ENCODE results near the gene LYRM4.

The LYRM4 gene

DNA sequence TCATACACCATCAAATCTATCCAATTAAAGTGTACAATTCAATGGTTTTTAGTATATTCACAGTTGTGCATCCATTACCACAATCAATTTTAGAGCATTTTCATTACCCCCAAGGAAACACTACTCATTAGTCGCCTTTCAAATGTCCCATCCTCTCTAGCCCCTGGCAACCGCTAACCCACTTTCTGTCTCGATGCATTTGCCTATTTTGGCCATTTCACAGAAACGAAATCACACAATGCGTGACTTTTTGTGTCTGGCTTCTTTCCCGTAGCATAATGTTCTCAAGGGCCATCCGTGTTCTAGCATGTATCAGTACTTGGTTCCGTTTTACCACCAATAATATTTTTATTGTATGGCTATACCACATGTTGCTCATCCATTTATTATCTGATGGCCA is 123.9 kb downstream of the LYRM4 start:
- no peak overlapping the region for H3K27ac ChIP-seq (ENCODE audit: extremely low read depth, low read depth, low read length)
- no peak overlapping the region for H3K4me3 ChIP-seq (ENCODE audit: low read depth, low read length)
- POLR2A ChIA-PET: no interaction called here
- no peaks in the 10 kb centered on the region for H3K4me1 ChIP-seq (ENCODE audit: control insufficient read depth, insufficient read depth, low read length)
- TF ChIP-seq PRDM1 (tag by site-specific recombination; IDR thresholded peaks at IDR 0.05): no peak
- TF ChIP-seq ZBTB20 (tag by site-specific recombination; IDR thresholded peaks at IDR 0.05): no peak
- no peak for TF ChIP-seq RBAK (tag by site-specific recombination; IDR thresholded peaks at IDR 0.05)
- TF ChIP-seq ZNF501 (tag by site-specific recombination; IDR thresholded peaks at IDR 0.05): no peak
- TF ChIP-seq HOXC10 (CRISPR knock-in tag; IDR thresholded peaks at IDR 0.05): no peak
- TF ChIP-seq ZNF248 (tag by site-specific recombination; IDR thresholded peaks at IDR 0.05): no peak
- no peak for TF ChIP-seq ZNF335 (tag by site-specific recombination; conservative IDR thresholded peaks at IDR 0.05)
- no peak for TF ChIP-seq INSM2 (tag by site-specific recombination; IDR thresholded peaks at IDR 0.05)
- TF ChIP-seq ZNF423 (tag by site-specific recombination; IDR thresholded peaks at IDR 0.05): no peak
- CTCF ChIA-PET: interaction anchor here (0.8 to 1.4 kb wide), 4 partner anchors 12 to 106 kb away, joined by 3 to 4 read pairs (median 4); no protein-coding TSS in a partner anchor
- no peaks in the 10 kb centered on the region for H3K9me3 ChIP-seq (ENCODE audit: control insufficient read depth, insufficient read depth, low read depth, low read length)
- H3K36me3 ChIP-seq (ENCODE audit: control insufficient read depth in 2 of 2, insufficient read depth in 1 of 2, low read length in 2 of 2): no peaks in the 10 kb centered on the region; a peak in 1 of 3 replicates

DNA sequence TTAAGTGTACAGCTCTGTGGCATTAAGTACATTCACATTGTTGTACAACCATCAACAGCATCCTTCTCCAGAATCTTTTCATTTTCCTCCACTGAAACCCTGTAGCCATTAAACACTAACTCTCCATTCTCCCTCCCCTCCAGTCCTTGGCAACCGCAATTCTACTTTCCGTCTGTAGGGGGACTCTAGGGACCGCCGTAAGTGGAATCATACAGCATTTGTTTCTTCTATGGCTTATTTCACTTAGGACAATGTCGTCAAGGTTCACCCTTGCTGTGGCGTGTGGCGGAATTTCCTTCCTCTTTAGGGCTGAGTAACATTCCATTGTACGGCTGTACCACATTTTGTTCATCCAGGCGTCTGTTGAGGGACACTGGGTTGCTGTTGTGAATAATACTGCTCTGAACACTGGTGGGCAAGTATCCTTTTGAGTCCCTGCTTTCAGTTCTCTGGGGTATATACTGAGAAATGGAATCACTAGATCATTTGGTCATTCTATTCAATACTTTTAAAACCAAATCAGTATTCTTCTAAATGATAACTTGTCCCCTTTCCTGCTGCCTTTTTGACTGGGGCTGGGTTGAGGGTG is 124.9 kb downstream of the LYRM4 start:
- no peak for TF ChIP-seq ZNF529 (tag by site-specific recombination; IDR thresholded peaks at IDR 0.05; ENCODE audit: insufficient replicate concordance)
- TF ChIP-seq, protein P1, sequence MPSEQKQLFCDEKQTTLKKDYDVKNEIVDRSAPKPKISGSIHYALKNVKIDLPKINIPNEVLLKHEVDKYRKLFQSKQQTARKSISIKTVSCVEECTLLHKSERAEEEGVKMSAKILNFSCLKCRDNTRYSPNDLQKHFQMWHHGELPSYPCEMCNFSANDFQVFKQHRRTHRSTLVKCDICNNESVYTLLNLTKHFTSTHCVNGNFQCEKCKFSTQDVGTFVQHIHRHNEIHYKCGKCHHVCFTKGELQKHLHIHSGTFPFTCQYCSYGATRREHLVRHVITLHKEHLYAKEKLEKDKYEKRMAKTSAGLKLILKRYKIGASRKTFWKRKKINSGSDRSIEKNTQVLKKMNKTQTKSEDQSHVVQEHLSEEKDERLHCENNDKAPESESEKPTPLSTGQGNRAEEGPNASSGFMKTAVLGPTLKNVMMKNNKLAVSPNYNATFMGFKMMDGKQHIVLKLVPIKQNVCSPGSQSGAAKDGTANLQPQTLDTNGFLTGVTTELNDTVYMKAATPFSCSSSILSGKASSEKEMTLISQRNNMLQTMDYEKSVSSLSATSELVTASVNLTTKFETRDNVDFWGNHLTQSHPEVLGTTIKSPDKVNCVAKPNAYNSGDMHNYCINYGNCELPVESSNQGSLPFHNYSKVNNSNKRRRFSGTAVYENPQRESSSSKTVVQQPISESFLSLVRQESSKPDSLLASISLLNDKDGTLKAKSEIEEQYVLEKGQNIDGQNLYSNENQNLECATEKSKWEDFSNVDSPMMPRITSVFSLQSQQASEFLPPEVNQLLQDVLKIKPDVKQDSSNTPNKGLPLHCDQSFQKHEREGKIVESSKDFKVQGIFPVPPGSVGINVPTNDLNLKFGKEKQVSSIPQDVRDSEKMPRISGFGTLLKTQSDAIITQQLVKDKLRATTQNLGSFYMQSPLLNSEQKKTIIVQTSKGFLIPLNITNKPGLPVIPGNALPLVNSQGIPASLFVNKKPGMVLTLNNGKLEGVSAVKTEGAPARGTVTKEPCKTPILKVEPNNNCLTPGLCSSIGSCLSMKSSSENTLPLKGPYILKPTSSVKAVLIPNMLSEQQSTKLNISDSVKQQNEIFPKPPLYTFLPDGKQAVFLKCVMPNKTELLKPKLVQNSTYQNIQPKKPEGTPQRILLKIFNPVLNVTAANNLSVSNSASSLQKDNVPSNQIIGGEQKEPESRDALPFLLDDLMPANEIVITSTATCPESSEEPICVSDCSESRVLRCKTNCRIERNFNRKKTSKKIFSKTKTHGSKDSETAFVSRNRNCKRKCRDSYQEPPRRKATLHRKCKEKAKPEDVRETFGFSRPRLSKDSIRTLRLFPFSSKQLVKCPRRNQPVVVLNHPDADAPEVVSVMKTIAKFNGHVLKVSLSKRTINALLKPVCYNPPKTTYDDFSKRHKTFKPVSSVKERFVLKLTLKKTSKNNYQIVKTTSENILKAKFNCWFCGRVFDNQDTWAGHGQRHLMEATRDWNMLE (tag by site-specific recombination; conservative IDR thresholded peaks at IDR 0.05; ENCODE audit: low read depth): no peak
- no peak for TF ChIP-seq ZNF837 (tag by site-specific recombination; IDR thresholded peaks at IDR 0.05)
- TF ChIP-seq PRDM1 (tag by site-specific recombination; IDR thresholded peaks at IDR 0.05): peak; percentile 23; the same call in 1 of the 2 replicates
- TF ChIP-seq PATZ1 (tag by site-specific recombination; IDR thresholded peaks at IDR 0.05): no peak
- ChIA-PET POLR2A (no interaction called here), CTCF (interaction anchor here (0.6 to 1.4 kb wide), 4 partner anchors 8 to 165 kb away, joined by 3 to 5 read pairs (median 4); no protein-coding TSS in a partner anchor)
- no peaks in the 10 kb centered on the region; a peak in 1 of 3 replicates for H3K36me3 ChIP-seq (ENCODE audit: control insufficient read depth in 2 of 2, insufficient read depth in 1 of 2, low read length in 2 of 2)
- H3K4me3 ChIP-seq (ENCODE audit: low read depth, low read length): no peak overlapping the region
- no peaks in the 10 kb centered on the region for H3K4me1 ChIP-seq (ENCODE audit: control insufficient read depth, insufficient read depth, low read length)
- no peaks in the 10 kb centered on the region for H3K9me3 ChIP-seq (ENCODE audit: control insufficient read depth, insufficient read depth, low read depth, low read length)
- H3K27ac ChIP-seq (ENCODE audit: extremely low read depth, low read depth, low read length): no peak overlapping the region

Measured in HEK293 (cell line).